ENCODE measurements around the gene IER5L. TPM values are rescaled to one million over a fixed set of nuclear protein-coding genes. Genes with fewer than 3 reads are reported as not detected.

IER5L gene
- total RNA-seq (2.7 TPM), polyA plus RNA-seq (not detected)

- H3K4me1 ChIP-seq (ENCODE audit: control insufficient read depth, insufficient read depth, low read length, poor library complexity, severe bottlenecking): peaks cover 43% of the 10 kb centered on the region
- no peak within 1 kb of the TSS for H3K4me3 ChIP-seq (ENCODE audit: low read depth, low read length)
- peaks cover 20% of the 10 kb centered on the region for H3K27me3 Mint-ChIP-seq
- no peak within 1 kb of the TSS for H3K27ac ChIP-seq (ENCODE audit: insufficient read depth, low read length, poor library complexity, severe bottlenecking)
- H3K36me3 ChIP-seq (ENCODE audit: control insufficient read depth, insufficient read depth, low read length): no peaks in the 10 kb centered on the region
- ATAC-seq (ENCODE audit: low read depth in 2 of 2): peak; percentile 92 to 93
- H3K36me3 Mint-ChIP-seq: no peaks in the 10 kb centered on the region
- H3K9me3 ChIP-seq (ENCODE audit: control insufficient read depth in 2 of 2, low read length in 2 of 2): no peaks in the 10 kb centered on the region
- no peaks in the 10 kb centered on the region for H3K9me3 Mint-ChIP-seq
- H3K4me3 Mint-ChIP-seq: peak within 1 kb of the TSS; percentile 89 to 97 (median 94)
- peaks cover 0 to 20% (median 6%) of the 10 kb centered on the region in 4 donors for H3K4me1 Mint-ChIP-seq
- peak; percentile 89 to 93 (median 91) for DNase-seq
- H3K27ac Mint-ChIP-seq: peak within 1 kb of the TSS in 1 of 3 donors; percentile 76
- no peaks in the 10 kb centered on the region for H3K27me3 ChIP-seq (ENCODE audit: control insufficient read depth, insufficient read depth, low read length)
Observed at GRCh38 chr9:129177791-129178567, at the start of gene IER5L. Gene IER5L (minus strand): TSS chr9:129178261. CDS start chr9:129178052, 209 bp downstream.

- DNase-seq (no peak), ATAC-seq (ENCODE audit: low read depth in 2 of 2) (no peak)
- no peak overlapping the region for H3K4me3 Mint-ChIP-seq
- H3K4me1 Mint-ChIP-seq: peaks cover 0 to 29% (median 11%) of the 10 kb centered on the region in 4 donors
- peaks cover 14% of the 10 kb centered on the region for H3K4me1 ChIP-seq (ENCODE audit: control insufficient read depth, insufficient read depth, low read length, poor library complexity, severe bottlenecking)
- peaks cover 10% of the 10 kb centered on the region for H3K27me3 Mint-ChIP-seq
- no peak overlapping the region for H3K27ac ChIP-seq (ENCODE audit: insufficient read depth, low read length, poor library complexity, severe bottlenecking)
- H3K27ac Mint-ChIP-seq: peak overlapping the region in 2 of 3 donors; percentile 15 to 56
- H3K9me3 Mint-ChIP-seq: peaks cover 0 to 3% (median 0%) of the 10 kb centered on the region in 7 donors
- H3K36me3 Mint-ChIP-seq: no peaks in the 10 kb centered on the region
- no peaks in the 10 kb centered on the region for H3K27me3 ChIP-seq (ENCODE audit: control insufficient read depth, insufficient read depth, low read length)
- H3K36me3 ChIP-seq (ENCODE audit: control insufficient read depth, insufficient read depth, low read length): no peaks in the 10 kb centered on the region
- H3K4me3 ChIP-seq (ENCODE audit: low read depth, low read length): no peak overlapping the region
- no peaks in the 10 kb centered on the region for H3K9me3 ChIP-seq (ENCODE audit: control insufficient read depth in 2 of 2, low read length in 2 of 2)
Observed at GRCh38 chr9:129227843-129228189, 49.8 kb upstream of the IER5L start.

GRCh38 chr9:129225815-129226214 is 47.8 kb upstream of the IER5L start:
- H3K27ac Mint-ChIP-seq: peak overlapping the region in 2 of 3 donors; percentile 21 to 85
- no peaks in the 10 kb centered on the region for H3K36me3 ChIP-seq (ENCODE audit: control insufficient read depth, insufficient read depth, low read length)
- DNase-seq (peak in 2 of 3 donors; percentile 29 to 72), ATAC-seq (ENCODE audit: low read depth in 2 of 2) (peak; percentile 53)
- no peaks in the 10 kb centered on the region for H3K27me3 ChIP-seq (ENCODE audit: control insufficient read depth, insufficient read depth, low read length)
- no peaks in the 10 kb centered on the region for H3K36me3 Mint-ChIP-seq
- no peak overlapping the region for H3K4me3 ChIP-seq (ENCODE audit: low read depth, low read length)
- peaks cover 0 to 33% (median 18%) of the 10 kb centered on the region in 4 donors for H3K4me1 Mint-ChIP-seq
- no peaks in the 10 kb centered on the region for H3K9me3 ChIP-seq (ENCODE audit: control insufficient read depth in 2 of 2, low read length in 2 of 2)
- H3K4me3 Mint-ChIP-seq: peak overlapping the region in 1 of 4 donors; percentile 48
- no peak overlapping the region for H3K27ac ChIP-seq (ENCODE audit: insufficient read depth, low read length, poor library complexity, severe bottlenecking)
- H3K4me1 ChIP-seq (ENCODE audit: control insufficient read depth, insufficient read depth, low read length, poor library complexity, severe bottlenecking): peaks cover 23% of the 10 kb centered on the region
- H3K27me3 Mint-ChIP-seq: peaks cover 5% of the 10 kb centered on the region
- H3K9me3 Mint-ChIP-seq: no peaks in the 10 kb centered on the region

GRCh38 chr9:129225490-129225778 is 47.4 kb upstream of the IER5L start:
- no peak overlapping the region for H3K27ac ChIP-seq (ENCODE audit: insufficient read depth, low read length, poor library complexity, severe bottlenecking)
- no peaks in the 10 kb centered on the region for H3K27me3 ChIP-seq (ENCODE audit: control insufficient read depth, insufficient read depth, low read length)
- H3K4me1 ChIP-seq (ENCODE audit: control insufficient read depth, insufficient read depth, low read length, poor library complexity, severe bottlenecking): peaks cover 23% of the 10 kb centered on the region
- no peak for ATAC-seq (ENCODE audit: low read depth in 2 of 2)
- H3K27me3 Mint-ChIP-seq: peaks cover 5% of the 10 kb centered on the region
- no peaks in the 10 kb centered on the region for H3K36me3 ChIP-seq (ENCODE audit: control insufficient read depth, insufficient read depth, low read length)
- DNase-seq: no peak
- H3K9me3 Mint-ChIP-seq: no peaks in the 10 kb centered on the region
- H3K4me3 ChIP-seq (ENCODE audit: low read depth, low read length): no peak overlapping the region
- H3K4me1 Mint-ChIP-seq: peaks cover 0 to 36% (median 20%) of the 10 kb centered on the region in 4 donors
- no peaks in the 10 kb centered on the region for H3K36me3 Mint-ChIP-seq
- no peak overlapping the region for H3K4me3 Mint-ChIP-seq
- peak overlapping the region in 2 of 3 donors; percentile 21 to 85 for H3K27ac Mint-ChIP-seq
- H3K9me3 ChIP-seq (ENCODE audit: control insufficient read depth in 2 of 2, low read length in 2 of 2): no peaks in the 10 kb centered on the region

GRCh38 chr9:129224618-129225489 is 46.8 kb upstream of the IER5L start:
- no peaks in the 10 kb centered on the region for H3K36me3 ChIP-seq (ENCODE audit: control insufficient read depth, insufficient read depth, low read length)
- Mint-ChIP-seq H3K36me3 (no peaks in the 10 kb centered on the region), H3K27ac (peak overlapping the region in 2 of 3 donors; percentile 54 to 85), H3K4me1 (peaks cover 0 to 38% (median 22%) of the 10 kb centered on the region in 4 donors), H3K27me3 (peaks cover 5% of the 10 kb centered on the region), H3K4me3 (no peak overlapping the region), H3K9me3 (no peaks in the 10 kb centered on the region)
- no peak overlapping the region for H3K4me3 ChIP-seq (ENCODE audit: low read depth, low read length)
- H3K27ac ChIP-seq (ENCODE audit: insufficient read depth, low read length, poor library complexity, severe bottlenecking): no peak overlapping the region
- H3K9me3 ChIP-seq (ENCODE audit: control insufficient read depth in 2 of 2, low read length in 2 of 2): no peaks in the 10 kb centered on the region
- H3K27me3 ChIP-seq (ENCODE audit: control insufficient read depth, insufficient read depth, low read length): no peaks in the 10 kb centered on the region
- peaks cover 23% of the 10 kb centered on the region for H3K4me1 ChIP-seq (ENCODE audit: control insufficient read depth, insufficient read depth, low read length, poor library complexity, severe bottlenecking)
- DNase-seq: no peak
- no peak for ATAC-seq (ENCODE audit: low read depth in 2 of 2)

- H3K36me3 Mint-ChIP-seq: no peaks in the 10 kb centered on the region
- no peak for DNase-seq
- no peak overlapping the region for H3K4me3 Mint-ChIP-seq
- H3K27ac ChIP-seq (ENCODE audit: insufficient read depth, low read length, poor library complexity, severe bottlenecking): no peak overlapping the region
- peak overlapping the region in 1 of 3 donors; percentile 54 for H3K27ac Mint-ChIP-seq
- peaks cover 23% of the 10 kb centered on the region for H3K4me1 ChIP-seq (ENCODE audit: control insufficient read depth, insufficient read depth, low read length, poor library complexity, severe bottlenecking)
- peaks cover 0 to 39% (median 19%) of the 10 kb centered on the region in 4 donors for H3K4me1 Mint-ChIP-seq
- no peaks in the 10 kb centered on the region for H3K9me3 ChIP-seq (ENCODE audit: control insufficient read depth in 2 of 2, low read length in 2 of 2)
- no peaks in the 10 kb centered on the region for H3K36me3 ChIP-seq (ENCODE audit: control insufficient read depth, insufficient read depth, low read length)
- H3K27me3 Mint-ChIP-seq: no peaks in the 10 kb centered on the region
- no peaks in the 10 kb centered on the region for H3K27me3 ChIP-seq (ENCODE audit: control insufficient read depth, insufficient read depth, low read length)
- H3K9me3 Mint-ChIP-seq: no peaks in the 10 kb centered on the region
- ATAC-seq (ENCODE audit: low read depth in 2 of 2): no peak
- no peak overlapping the region for H3K4me3 ChIP-seq (ENCODE audit: low read depth, low read length)
Observed at GRCh38 chr9:129223551-129224208, 45.6 kb upstream of the IER5L start.

- H3K9me3 ChIP-seq (ENCODE audit: control insufficient read depth in 2 of 2, low read length in 2 of 2): no peaks in the 10 kb centered on the region
- no peak overlapping the region for H3K4me3 ChIP-seq (ENCODE audit: low read depth, low read length)
- peaks cover 23% of the 10 kb centered on the region for H3K4me1 ChIP-seq (ENCODE audit: control insufficient read depth, insufficient read depth, low read length, poor library complexity, severe bottlenecking)
- no peaks in the 10 kb centered on the region for H3K9me3 Mint-ChIP-seq
- H3K27ac ChIP-seq (ENCODE audit: insufficient read depth, low read length, poor library complexity, severe bottlenecking): no peak overlapping the region
- no peaks in the 10 kb centered on the region for H3K27me3 ChIP-seq (ENCODE audit: control insufficient read depth, insufficient read depth, low read length)
- no peak for ATAC-seq (ENCODE audit: low read depth in 2 of 2)
- H3K27ac Mint-ChIP-seq: peak overlapping the region in 1 of 3 donors; percentile 71
- no peak for DNase-seq
- no peaks in the 10 kb centered on the region for H3K27me3 Mint-ChIP-seq
- H3K4me1 Mint-ChIP-seq: peaks cover 0 to 39% (median 19%) of the 10 kb centered on the region in 4 donors
- H3K4me3 Mint-ChIP-seq: no peak overlapping the region
- H3K36me3 Mint-ChIP-seq: no peaks in the 10 kb centered on the region
- H3K36me3 ChIP-seq (ENCODE audit: control insufficient read depth, insufficient read depth, low read length): no peaks in the 10 kb centered on the region
Observed at GRCh38 chr9:129222819-129223218, 44.8 kb upstream of the IER5L start.

Data from CD4-positive, CD25-positive, alpha-beta regulatory T cell (primary cell).